ENCODE data around the gene TBC1D16.
"Not testable (repeated sequence)": the region's sequence is repeated elsewhere in the genome, so short reads cannot be mapped to it uniquely, and the experiment has no call there.

The TBC1D16 gene

DNA sequence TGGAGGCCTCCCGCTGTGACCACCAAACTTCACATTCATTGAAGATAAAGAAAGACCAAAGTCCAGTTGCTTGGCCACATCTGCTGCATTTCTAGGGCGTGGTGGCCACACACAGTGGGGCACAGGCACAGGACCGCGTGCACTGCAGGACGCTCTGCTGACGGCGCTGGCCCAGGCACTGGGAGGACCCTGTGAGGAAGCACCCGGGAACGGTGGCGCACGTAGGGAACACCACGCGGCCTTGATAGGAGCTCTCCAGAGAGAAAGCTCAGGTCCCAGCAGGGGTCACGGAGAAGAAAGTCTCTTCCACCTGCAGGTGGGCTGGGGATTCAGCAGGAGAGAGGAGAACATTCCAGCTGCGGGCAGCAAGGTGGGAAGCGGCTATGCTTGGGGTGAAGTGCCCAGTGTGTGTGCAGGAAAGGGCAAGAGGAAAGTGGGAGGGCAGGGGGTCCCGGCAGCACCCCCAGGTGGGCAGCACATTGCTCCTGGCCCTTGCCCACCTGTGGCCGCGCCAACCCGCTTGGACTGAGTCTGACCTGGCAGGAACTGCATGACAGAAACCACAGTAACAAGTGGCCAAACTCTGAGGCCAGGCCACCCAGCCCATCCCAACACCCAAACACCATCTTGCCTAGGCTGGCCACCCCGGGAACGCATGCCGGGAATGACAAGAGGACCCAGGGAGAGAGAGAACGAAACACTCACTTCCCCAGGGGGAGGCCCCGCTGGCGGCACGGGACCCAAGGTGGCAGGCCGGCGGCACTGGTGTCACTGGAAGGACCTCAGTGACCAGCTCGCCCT lies 32.8 kb downstream of the TBC1D16 start:
- no peak for DNase-seq

DNA sequence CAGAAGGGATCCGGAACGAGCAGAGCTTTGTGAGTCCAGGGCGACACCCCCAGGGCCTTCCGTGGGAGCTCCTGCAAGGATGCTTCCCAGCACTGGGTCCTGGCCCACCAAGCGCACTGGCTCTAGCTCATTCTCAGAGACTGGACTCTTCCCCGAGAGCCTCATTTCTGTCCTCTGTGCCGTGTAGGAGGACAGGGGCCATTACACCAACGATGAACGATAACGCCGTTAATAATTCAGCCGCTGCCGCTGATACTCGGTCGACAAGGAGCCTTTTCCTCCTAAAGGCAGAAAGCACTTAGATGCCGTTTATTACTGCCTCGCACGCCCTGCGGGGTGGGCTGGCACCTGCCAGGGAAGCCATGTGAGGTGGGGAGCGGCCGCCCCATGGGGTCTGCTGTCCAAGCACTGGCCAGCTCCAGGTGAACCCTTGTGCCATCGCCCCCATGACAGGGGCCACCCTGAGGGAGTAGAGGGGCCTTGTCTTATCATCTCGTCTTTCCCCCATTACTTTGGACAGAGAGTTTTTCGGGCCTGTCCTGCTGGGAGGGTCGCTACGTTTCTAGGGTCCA lies 33.5 kb downstream of the TBC1D16 start:
- no peak for DNase-seq

DNA sequence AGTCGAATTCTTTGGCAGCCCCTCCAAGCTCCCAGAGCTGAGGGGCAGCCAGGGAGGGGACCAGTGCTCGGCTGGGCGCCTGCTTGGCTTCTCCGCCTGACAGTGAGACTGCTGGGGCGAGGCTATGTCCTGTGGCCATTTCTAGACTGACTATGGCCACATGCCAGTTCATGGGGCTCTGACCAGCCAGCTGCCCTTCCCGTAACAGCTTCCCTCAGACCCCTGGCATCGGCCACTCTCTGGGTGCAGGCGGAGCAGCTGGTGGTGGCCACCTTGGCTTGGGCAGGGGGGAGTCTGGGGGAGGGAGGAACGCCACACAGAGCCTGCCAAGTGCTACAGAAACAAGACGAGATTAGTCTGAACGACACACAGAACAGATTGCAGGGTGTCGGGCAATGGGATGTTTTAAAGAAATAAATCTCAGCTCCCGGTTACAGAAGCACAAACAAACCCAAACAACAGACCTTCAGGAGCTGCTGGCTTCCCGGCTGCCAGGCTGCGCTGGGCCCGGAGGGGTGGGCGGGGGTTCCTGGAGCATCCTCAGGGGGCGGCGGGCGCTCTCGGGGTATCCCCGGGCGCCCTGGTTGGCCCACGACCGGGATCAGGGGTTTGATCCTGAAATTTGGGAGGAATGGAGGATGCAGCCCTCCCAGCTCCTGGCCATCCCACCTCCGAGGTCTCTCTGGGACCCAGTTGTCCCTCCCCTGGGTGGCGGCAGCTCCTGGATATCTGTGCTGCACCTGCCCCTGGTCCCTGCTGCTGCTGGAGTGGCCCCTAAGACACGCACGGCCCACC lies 34.5 kb downstream of the TBC1D16 start:
- no peak for DNase-seq

DNA sequence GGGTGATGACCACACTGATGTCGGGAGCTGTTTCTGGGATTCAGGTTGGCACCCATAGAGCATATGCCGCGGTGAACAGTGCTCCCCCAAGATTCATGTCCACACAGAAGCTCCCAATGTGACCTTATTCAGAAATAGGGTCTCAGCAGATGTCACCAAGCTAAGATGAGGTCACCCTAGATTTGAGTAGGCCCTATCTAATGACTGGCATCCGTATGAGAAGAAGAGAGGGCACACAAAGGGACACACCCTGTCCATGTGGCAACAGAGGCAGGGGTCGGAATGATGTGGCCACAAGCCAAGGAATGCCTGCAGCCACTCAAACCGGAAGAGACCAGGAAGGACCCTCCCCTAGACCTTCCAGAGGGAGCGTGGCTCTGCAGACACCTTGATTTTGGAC lies 35.5 kb downstream of the TBC1D16 start:
- no peak for DNase-seq

DNA sequence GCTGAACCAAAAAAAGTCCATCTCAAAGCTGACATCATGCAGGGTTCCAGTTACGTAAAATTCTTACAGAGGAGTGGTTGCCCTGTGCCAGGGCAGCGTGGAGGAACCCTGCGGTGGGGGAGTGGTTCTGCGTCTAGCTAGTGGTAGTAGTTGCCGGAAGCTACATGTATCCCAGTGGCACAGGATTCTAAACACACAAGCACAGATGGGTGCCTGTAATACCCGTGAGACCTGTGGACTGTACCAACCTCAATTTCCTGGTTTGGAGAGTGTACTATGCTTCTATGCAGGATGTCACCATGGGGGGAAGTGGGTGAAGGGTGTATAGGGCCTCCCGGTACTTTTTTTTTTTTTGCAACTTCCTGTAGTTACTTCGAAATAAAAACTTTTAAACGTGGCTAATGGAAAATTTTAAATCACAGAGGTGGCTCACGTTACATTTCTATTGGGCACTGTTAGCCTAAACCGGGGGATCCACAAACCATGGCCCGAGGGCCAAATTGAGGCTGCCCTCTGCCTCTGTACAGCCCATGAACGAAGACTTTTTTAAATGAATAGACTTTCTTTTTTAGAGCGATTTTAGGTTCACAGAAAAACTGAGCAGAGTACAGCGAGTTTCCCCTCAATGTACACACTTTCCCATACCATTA lies 38.5 kb downstream of the TBC1D16 start:
- DNase-seq: peak; percentile 78

DNA sequence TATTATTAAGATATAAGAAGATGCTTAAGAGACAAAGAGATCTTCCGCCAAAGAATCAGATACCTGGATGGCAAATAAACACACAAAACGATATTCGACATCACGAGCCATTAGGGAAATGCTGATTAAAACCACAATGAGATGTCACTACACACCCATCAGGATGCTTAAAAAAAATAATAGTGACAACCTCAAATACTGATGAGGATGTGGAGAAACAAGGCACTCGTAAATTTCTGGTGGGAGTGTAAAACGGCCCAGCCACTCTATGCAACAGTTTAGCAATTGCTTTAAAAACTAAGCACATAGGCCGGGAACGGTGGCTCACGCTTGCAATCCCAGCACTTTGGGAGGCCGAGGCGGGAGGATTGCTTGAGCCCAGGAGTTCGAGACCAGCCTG lies 39.4 kb downstream of the TBC1D16 start:
- DNase-seq: no peak

DNA sequence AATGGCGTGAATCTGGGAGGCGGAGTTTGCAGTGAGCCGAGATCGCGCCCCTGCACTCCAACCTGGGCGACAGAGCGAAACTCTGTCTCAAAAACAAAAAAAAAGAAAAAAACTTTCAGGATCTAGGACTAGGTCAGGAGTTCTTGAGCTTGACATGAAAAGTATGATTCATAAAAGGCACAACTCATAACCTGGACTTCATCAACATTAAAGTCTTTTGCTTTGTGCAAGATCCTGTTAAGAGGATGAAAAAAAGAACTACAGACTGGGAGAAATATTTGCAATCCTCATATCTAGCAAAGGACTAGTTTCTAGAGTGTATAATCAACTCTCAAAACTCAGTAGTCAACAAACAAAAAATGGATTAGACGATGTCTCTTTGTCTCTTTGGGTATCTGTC lies 40.0 kb downstream of the TBC1D16 start:
- DNase-seq: no peak

DNA sequence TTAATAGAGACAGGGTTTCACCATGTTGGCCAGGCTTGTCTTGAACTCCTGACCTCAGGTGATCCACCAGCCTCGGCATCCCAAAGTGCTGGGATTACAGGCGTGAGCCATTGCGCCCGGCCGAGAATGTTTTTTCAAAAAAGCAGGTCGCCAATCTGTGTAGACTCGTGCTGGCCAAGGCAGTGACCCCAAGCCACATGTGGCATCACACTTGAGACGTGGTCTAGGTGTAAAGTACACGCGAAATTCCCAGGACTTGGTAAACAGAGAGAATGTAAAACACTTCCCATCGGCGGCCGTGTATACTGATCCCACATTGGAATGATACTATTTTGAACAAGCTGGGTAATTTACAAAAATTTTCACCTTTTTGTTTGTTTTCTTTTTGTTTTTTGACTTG lies 41.1 kb downstream of the TBC1D16 start:
- DNase-seq: no peak

DNA sequence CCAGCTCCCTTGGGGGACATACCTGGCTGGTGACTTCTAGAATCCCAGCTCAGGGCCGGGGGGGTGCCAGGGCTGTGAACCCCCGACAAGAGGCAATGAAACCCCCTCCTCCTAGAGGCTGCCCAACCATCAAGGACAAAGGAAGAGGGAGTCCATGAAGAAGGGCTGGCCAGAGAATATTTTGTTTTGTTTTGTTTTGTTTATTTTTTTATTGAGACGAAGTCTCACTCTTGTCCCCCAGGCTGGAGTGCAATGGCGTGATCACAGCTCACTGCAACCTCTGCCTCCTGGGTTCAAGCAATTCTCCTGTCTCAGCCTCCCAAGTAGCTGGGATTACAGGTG lies 41.5 kb downstream of the TBC1D16 start:
- DNase-seq: not testable (repeated sequence)

DNA sequence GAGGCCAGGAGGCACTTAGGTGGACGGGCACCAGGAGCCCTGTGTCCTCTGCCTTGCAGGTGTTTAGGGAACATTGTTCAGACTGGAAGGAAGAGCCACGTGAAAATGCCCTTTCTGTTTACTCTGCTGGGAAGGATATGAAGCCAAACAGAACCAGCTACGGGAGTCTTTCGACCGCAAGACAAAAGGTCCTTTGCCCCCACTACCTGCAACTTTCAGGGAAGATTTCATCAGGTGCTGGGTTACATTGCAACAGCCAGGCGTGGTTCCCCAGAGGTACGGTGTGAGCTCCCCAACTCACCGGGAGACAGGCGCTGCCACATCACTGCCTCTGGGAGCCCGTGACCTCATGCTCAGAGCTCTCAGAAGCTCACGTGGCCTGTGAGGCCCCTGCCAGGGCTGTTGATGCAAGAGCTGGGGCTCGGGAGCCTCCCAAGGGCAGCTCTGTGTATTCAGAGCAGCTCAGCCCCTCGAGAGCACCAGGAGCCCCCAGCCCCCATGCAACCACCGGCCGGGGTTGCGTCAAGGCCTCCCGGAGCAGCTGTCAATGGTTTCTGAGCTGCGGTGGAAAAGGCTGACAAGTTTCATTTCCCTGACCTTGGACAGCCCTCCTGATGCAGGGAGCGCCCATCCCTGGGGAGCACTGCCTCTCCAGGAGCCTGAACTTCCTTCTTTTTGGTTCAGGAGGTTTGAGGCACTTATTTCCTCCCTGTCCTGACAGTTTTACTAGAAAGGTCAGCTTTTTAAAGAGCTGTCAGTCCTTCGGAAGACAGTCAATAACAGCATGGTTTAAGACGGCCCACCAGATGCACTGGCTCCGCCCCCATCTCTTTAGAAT lies 42.1 kb downstream of the TBC1D16 start:
- peak; percentile 63 for DNase-seq

DNA sequence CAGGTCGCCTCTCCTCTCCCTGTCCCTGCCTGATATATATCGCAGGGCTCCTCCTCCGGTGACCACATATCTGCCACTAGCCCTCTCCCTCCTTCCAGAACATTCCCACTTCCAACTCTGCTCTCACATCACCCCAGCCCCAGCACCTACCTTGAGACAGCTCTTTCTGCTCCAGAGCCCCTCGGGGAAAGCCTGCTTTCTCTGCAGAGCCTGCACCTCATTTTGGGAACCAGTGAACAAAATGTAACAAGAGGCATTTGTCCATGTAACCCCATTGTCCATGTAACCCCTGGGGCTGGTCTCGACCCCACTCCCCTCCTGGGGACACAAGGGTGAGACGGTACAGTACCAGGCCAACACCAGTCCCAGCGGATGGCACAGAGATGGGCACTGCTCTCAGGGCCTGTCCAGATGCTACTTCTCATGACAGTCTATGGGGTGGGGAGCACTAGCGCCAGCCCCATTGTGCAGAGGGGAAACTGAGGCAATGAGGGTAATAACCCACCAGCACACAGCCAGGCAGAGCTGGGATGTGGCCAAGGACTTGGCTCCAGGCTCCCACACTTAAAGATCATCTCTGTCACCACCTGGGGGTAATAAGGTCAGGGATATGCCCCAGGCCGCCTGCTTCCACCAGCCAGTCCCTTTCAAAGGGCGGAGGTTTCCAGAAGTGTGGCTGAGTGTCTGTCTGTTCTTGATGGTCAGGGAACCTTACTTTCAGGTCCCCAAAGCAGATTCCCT lies 42.9 kb downstream of the TBC1D16 start:
- no peak for DNase-seq

DNA sequence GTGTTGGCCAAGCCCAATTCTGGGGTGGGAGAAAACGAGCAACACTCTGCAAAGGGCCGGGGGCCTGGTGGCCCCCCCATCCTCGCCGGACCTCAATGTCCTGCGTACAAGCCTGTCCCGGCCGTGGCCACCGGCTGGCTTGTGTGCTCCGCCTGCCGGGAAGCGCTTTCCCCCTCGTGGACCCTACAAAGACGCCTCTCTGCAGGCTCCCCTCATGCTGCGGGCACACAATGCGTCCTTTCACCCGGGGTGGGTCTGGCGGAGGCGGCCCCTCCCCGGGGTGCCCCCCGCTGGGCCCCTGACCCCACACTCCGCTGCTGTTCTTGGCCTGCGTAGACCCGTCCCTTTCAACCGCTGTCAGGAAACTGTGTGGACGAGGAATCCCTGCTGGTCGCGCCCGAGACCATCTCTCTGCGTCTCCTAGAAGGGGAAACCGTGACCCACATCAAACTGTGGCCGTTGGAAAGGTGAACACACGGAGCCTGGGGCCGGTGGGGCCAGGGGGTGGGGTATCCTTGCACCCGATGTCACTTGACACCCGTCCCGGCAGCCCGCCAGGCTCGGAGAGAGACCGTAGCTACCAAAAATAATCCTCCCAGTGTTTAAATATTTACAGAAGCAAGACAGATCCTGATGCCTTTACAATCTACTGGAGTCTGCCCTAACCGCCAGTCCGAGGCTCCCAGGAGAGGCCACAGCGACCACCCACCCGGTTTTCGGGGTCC lies 43.6 kb downstream of the TBC1D16 start:
- DNase-seq: peak; percentile 19

DNA sequence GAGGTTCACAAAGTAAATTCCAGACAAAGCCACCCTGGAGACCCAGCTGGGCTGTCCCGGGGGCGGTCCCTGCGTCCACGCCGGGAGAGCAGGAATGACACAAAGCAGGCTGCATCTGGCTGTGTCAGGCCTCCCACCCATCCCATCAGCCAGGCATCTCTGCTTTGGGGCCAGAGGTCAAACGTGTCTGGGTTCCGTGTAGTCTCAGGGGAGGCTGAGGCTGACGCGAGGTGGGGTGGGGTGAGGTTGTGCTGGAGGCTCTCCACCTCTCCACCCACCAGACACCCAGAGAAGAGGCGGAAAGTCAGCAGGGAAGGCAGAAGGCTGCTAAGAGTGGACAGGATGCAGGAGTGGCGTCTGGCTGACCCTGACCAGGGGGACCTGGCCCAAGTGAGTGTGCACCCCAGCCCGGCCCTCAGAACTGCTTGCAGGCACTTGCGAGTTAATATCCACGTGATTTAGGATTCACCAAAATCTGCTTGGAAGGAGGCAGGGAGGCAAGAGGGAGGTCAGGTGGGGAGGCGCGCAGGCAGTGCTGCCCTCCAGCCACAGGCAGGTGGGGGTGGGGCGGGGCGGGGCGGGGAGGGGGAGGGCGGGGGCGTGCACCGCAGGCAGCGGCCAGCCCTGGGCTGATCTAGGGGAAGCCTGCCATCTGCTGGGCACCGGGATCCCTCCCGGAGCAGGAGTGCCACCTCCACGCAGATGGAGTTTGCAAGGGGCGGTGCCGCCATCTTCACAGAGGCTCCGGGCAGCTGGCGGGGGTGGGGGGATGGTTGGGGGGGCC lies 44.3 kb downstream of the TBC1D16 start:
- peak; percentile 92 for DNase-seq

DNA sequence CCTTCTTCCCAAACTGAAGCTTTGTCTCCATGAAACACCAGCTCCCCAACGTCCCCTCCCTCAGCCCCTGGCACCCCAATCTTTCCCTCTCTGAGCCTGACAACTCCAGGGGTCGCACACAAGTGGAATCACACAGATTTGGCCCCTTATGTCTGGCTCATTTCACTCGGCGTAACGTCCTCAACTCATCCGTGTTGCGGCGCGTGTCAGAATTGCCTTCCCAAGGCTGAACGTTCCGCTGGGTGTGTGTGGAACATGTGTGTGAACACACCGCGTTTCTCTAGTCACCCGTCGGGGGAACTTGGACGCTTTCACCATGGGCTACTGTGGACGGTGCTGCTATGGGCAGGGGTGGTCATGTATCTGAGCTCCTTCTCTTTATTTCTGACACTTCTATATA lies 45.0 kb downstream of the TBC1D16 start:
- no peak for DNase-seq

DNA sequence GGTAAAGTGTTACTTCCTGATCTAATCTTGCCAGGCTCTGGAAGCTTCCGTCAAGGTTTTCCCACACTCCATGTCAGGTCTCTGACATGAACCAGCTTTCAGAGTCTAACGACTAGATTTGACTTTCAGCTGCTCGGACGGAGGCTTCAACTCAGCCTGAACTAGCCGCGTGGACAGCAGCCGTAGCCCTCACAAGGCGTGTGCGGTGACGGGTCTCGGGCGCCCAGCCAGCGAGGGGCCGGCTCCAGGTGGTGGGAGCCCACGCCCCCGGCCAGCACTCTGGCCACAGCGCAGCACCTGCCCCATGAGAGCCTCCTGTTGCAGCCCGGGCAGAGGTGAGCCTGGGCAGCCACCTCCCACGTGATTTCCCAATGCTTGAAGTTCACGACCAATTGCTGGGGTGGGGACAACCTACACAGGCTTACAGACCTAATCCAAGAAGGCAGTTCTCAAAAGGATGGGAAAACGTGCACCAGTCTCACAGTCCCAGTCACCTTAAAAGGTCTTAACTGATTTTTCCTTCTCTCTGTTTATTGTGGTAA lies 45.5 kb downstream of the TBC1D16 start:
- DNase-seq: no peak

DNA sequence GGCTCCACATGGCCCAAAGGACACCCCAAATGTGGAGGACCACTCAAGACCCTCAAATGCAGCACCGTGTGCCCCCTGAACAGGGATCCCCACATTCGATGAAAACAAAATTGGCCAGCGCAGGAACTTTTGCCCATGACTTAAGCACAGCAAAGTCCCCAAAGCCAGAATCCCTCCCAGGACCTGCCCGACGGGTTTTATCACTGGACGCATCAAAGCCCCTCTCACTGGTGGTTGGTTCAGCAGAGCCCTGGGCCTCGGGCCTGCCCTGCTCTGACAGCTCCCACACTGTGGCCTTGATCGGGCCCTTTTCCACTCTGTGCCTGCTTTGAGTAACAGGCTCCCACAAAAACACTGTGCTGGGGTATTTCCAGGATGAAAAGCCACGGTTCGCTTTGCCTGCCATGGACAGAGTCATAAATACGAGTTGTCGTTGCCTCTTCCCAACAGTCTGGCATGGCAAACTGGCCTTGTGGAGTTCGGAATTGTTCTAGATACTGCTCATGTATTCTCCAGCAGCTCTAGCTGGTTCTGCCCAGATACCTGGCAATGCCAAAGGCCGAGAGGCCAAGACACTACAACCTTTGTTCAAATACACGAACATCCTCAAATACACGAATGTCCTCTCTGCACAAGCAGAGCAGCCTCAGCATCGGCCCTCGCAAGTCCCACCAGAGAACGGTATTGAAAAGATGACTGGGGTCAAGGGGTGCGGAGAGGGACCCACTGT lies 46.4 kb downstream of the TBC1D16 start:
- DNase-seq: no peak

DNA sequence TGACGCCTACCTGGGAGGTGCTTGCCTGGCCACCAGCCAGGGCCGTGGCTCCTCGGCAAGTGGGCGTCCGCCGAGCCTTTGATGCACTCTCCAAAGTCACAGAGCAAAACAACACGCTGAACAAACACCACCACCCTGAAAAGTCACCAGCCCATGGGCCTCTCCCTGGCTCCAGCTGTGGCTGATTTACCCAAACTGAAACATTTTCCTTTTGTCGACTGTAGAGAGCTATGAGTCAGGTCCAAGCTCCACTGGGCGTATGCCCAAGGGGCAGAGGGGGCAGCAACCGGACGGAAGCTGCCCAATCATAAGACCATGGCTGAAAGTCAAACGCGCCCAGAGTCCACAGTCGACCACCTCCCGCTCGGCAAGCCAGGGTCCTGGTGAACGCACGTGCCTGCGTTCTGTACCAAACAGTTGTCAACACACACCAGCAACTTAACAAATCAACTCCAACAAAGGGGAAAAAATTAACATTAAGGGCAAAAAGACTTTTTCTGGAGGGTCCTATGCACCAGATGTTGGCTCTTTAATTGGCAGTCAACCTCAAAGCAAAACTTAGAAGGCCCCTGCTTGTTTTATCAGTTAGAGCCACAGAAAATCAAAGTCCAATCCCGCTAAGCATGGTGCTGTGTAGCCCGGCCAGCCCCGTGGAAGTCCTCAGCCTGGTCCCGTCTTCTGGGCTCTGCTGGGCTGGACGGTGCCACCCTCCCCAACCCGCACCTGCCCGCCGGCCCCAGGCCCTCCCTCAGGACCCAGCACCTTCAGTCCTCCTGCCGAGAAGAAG lies 47.3 kb downstream of the TBC1D16 start:
- no peak for DNase-seq

DNA sequence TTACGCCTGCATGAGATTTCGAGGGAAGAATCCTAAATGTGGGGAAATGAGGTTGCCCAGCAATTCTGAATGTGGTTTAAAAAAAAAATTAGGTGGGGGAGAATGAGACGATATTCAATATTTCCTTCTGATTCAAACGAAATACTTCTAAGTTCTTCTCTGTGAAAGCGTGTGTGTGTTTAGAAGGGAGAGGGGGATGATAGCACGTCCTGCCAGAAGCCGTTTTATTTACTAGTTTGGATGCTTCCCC lies 47.8 kb downstream of the TBC1D16 start:
- no peak for DNase-seq
